Smooth muscle cell (in vitro differentiated cells): ENCODE measurements around the gene ZKSCAN3. TPM values are rescaled to one million over a fixed set of nuclear protein-coding genes. Genes with fewer than 3 reads are reported as not detected.

Experiments
- DNase-seq: peaks from one replicate; lab custom pipeline; 2025; ENCODE audit not compliant: unreplicated experiment; lab: John Stamatoyannopoulos, UW
- H2AFZ ChIP-seq: fragments of 200-600 bp; sonication (generic); 2 replicates; pipeline ENCODE4 v1.6.0; 2016; ENCODE audit warnings: antibody characterized with exemption, low read depth, mild to moderate bottlenecking
- H3F3A ChIP-seq: fragments of 200-600 bp; sonication (generic); 2 replicates; pipeline ENCODE4 v1.6.0; 2017; ENCODE audit warnings: antibody characterized with exemption, low read depth
- H3K27ac ChIP-seq: fragments of 200-600 bp; sonication (generic); 2 replicates; pipeline ENCODE4 v1.5.1; 2016; ENCODE audit warnings: low read depth, mild to moderate bottlenecking
- H3K27me3 ChIP-seq: fragments of 200-600 bp; sonication (generic); 2 replicates; pipeline ENCODE4 v1.6.1; 2016; ENCODE audit warnings: low read depth, mild to moderate bottlenecking
- H3K36me3 ChIP-seq: fragments of 200-600 bp; sonication (generic); 2 replicates; pipeline ENCODE4 v1.5.1; 2016; ENCODE audit warnings: low read depth
- H3K4me1 ChIP-seq: fragments of 200-600 bp; sonication (generic); 2 replicates; pipeline ENCODE4 v1.5.1; 2016; ENCODE audit warnings: low read depth
- H3K4me2 ChIP-seq: fragments of 200-600 bp; sonication (generic); 2 replicates; pipeline ENCODE4 v1.6.0; 2016; ENCODE audit warnings: mild to moderate bottlenecking
- H3K4me3 ChIP-seq: fragments of 200-600 bp; sonication (generic); 2 replicates; pipeline ENCODE4 v1.5.1; 2016; ENCODE audit warnings: mild to moderate bottlenecking
- H3K79me2 ChIP-seq: fragments of 200-600 bp; sonication (generic); 2 replicates; pipeline ENCODE4 v1.6.0; 2016; ENCODE audit warnings: low read depth, mild to moderate bottlenecking
- H3K9ac ChIP-seq: fragments of 200-600 bp; sonication (generic); 2 replicates; pipeline ENCODE4 v1.6.0; 2016; ENCODE audit warnings: low read depth
- H3K9me3 ChIP-seq: fragments of 200-600 bp; sonication (generic); replicated peaks from 2 replicates; pipeline ENCODE4 v1.5.1; 2016; ENCODE audit warnings: low read depth
- H4K20me1 ChIP-seq: fragments of 200-600 bp; sonication (generic); 2 replicates; pipeline ENCODE4 v1.6.0; 2016; ENCODE audit warnings: low read depth
- WGBS: methylation state at CpG from one replicate; pipeline ENCODE4 v1.1.7; 2016; ENCODE audit warnings: low lambda C conversion rate; 5-methylcytosine and 5-hydroxymethylcytosine counted together
- polyA plus RNA-seq: library from polyadenylated mRNA; unstranded; fragments of >200 nt; fragmentation: Nextera tagmentation; extraction: Ambion mirVana; gene quantifications from 2 replicates; pipeline ENCODE4 v1.2.1, GENCODE V29; 2016
- total RNA-seq: library from RNA; depleted of rRNA; stranded (reverse); fragments of >200 nt; gene quantifications from 2 replicates; pipeline ENCODE4 v1.2.3, GENCODE V29; 2014
- TF ChIP-seq, protein P1 (sequence below): fragments of 200-600 bp; sonication (generic); IDR thresholded peaks from 2 replicates; pipeline ENCODE4 v1.5.1; 2017; ENCODE audit warnings: borderline replicate concordance, mild to moderate bottlenecking, antibody characterized with exemption; ENCODE audit not compliant: insufficient read depth, poor library complexity, severe bottlenecking

The ZKSCAN3 gene
- total and polyA plus RNA-seq, 2 experiments from 2014 or later, result 3.6 to 5.2 TPM

DNA sequence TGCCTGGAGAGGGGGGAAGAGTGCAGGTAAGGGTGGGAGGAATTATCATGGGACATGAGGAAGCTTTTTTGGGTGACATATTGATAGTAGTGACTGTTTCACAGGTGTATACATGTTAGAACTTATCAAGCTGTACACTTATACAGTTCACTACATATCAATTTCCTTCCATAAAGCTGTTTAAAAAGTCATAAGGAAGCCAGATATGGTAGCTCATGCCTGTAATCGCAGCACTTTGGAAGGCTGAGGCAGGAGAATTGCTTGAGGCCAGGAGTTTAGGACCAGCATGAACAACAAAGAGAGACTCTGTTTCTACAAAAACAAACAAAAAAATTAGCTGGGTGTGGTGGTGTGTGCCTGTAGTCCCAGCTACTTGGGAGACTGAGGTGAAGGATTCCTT, 28.1 kb downstream of the ZKSCAN3 start:
- Histone ChIP-seq H3K27ac (no peak overlapping the region), H3K4me3 (no peak overlapping the region), H3K4me1 (peaks cover 3% of the 10 kb centered on the region), H4K20me1 (no peaks in the 10 kb centered on the region), H3K9ac (no peak overlapping the region), H3K79me2 (no peaks in the 10 kb centered on the region), H3K36me3 (peaks cover 22% of the 10 kb centered on the region), H3K4me2 (no peak overlapping the region), H3K27me3 (no peaks in the 10 kb centered on the region), H3K9me3 (peaks cover 13% of the 10 kb centered on the region), H2AFZ (no peak overlapping the region), H3F3A (no peaks in the 10 kb centered on the region)
- TF ChIP-seq, protein P1, sequence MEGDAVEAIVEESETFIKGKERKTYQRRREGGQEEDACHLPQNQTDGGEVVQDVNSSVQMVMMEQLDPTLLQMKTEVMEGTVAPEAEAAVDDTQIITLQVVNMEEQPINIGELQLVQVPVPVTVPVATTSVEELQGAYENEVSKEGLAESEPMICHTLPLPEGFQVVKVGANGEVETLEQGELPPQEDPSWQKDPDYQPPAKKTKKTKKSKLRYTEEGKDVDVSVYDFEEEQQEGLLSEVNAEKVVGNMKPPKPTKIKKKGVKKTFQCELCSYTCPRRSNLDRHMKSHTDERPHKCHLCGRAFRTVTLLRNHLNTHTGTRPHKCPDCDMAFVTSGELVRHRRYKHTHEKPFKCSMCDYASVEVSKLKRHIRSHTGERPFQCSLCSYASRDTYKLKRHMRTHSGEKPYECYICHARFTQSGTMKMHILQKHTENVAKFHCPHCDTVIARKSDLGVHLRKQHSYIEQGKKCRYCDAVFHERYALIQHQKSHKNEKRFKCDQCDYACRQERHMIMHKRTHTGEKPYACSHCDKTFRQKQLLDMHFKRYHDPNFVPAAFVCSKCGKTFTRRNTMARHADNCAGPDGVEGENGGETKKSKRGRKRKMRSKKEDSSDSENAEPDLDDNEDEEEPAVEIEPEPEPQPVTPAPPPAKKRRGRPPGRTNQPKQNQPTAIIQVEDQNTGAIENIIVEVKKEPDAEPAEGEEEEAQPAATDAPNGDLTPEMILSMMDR, result no peak
- no peak for DNase-seq
- WGBS, result 93% methylated on average over 1 of the region's 1 CpG

- TF ChIP-seq, protein P1, result no peak
These were observed 28.9 kb downstream of the ZKSCAN3 start for GRCh38 chr6:28378644-28379043.

GRCh38 chr6:28380381-28380780, 30.6 kb downstream of the ZKSCAN3 start:
- WGBS, result 97% methylated on average over 2 of the region's 2 CpGs
- Histone ChIP-seq H3K27me3 (no peaks in the 10 kb centered on the region), H3K4me1 (peaks cover 6% of the 10 kb centered on the region), H3K9ac (no peak overlapping the region), H3K4me2 (no peak overlapping the region), H2AFZ (no peak overlapping the region), H3K79me2 (no peaks in the 10 kb centered on the region), H3K36me3 (peaks cover 22% of the 10 kb centered on the region), H3K27ac (no peak overlapping the region), H3K4me3 (no peak overlapping the region), H4K20me1 (no peaks in the 10 kb centered on the region), H3K9me3 (peaks cover 13% of the 10 kb centered on the region), H3F3A (peaks cover 10% of the 10 kb centered on the region)
- TF ChIP-seq, protein P1, result no peak
- no peak for DNase-seq

More at GRCh38 chr6:28378644-28379043, 28.9 kb downstream of the ZKSCAN3 start:
- no peak for DNase-seq
- H3K4me1 ChIP-seq, result peaks cover 6% of the 10 kb centered on the region
- no peaks in the 10 kb centered on the region for H4K20me1 ChIP-seq
- peaks cover 13% of the 10 kb centered on the region for H3K9me3 ChIP-seq
- peaks cover 22% of the 10 kb centered on the region for H3K36me3 ChIP-seq
- H3K4me2 ChIP-seq, result no peak overlapping the region
- H3K27ac ChIP-seq, result no peak overlapping the region
- no peaks in the 10 kb centered on the region for H3K79me2 ChIP-seq
- no peak overlapping the region for H2AFZ ChIP-seq
- no peaks in the 10 kb centered on the region for H3K27me3 ChIP-seq
- peaks cover under 1% of the 10 kb centered on the region for H3F3A ChIP-seq
- H3K9ac ChIP-seq, result no peak overlapping the region
- no peak overlapping the region for H3K4me3 ChIP-seq

GRCh38 chr6:28383235-28384142, 33.7 kb downstream of the ZKSCAN3 start:
- Histone ChIP-seq H3K27ac (peak overlapping the region; percentile 60), H3K9me3 (peaks cover 11% of the 10 kb centered on the region), H2AFZ (peak overlapping the region; percentile 81), H3K36me3 (peaks cover 27% of the 10 kb centered on the region), H3K27me3 (no peaks in the 10 kb centered on the region), H3F3A (peaks cover 10% of the 10 kb centered on the region), H3K9ac (peak overlapping the region; percentile 49), H3K4me2 (peak overlapping the region; percentile 84), H3K4me1 (peaks cover 6% of the 10 kb centered on the region), H3K4me3 (peak overlapping the region; percentile 64), H3K79me2 (peaks cover 17% of the 10 kb centered on the region), H4K20me1 (no peaks in the 10 kb centered on the region)
- TF ChIP-seq, protein P1, result peak; percentile 45
- DNase-seq, result peak; percentile 30
- WGBS, result 13% methylated on average over 31 of the region's 31 CpGs
